Peyer's patch (tissue), 4 donors: ENCODE data around the gene KBTBD12. TPM values are rescaled to one million over a fixed set of nuclear protein-coding genes. Genes with fewer than 3 reads are reported as not detected.

Experiments used
- DNase-seq, 3 donors: peaks; one replicate each; pipeline ENCODE4 v3.0.0-alpha.2; 2017 to 2019
- H3K27ac ChIP-seq, 4 donors: fragments of 200-600 bp; sonication (generic); one replicate each; pipeline ENCODE4 v1.5.1; 2016 to 2019
- H3K27me3 ChIP-seq, 2 donors: fragments of 200-600 bp; sonication (generic); one replicate each; pipeline ENCODE4 v1.5.1; 2019
- H3K36me3 ChIP-seq, 3 donors: fragments of 200-600 bp; sonication (generic); one replicate each; pipeline ENCODE4 v1.5.1; 2016 to 2019
- H3K4me1 ChIP-seq, 4 donors: fragments of 200-600 bp; sonication (generic); one replicate each; pipeline ENCODE4 v1.5.1; 2016 to 2019
- H3K4me3 ChIP-seq, 4 donors: fragments of 200-600 bp; sonication (generic); 1 replicate in 3 of 4; 2 replicates in 1 of 4; pipeline ENCODE4 v1.5.1; 2016 to 2019; ENCODE audit warnings: mild to moderate bottlenecking in 1 of 4
- H3K9me3 ChIP-seq, 4 donors: fragments of 200-600 bp; sonication (generic); one replicate each; pipeline ENCODE4 v1.5.1; 2016 to 2019; ENCODE audit warnings: mild to moderate bottlenecking in 1 of 4
- CTCF ChIP-seq, 6 experiments: fragments of 450-650 bp in 4 of 6; fragments of 200-600 bp in 2 of 6; sonication (generic) in 1 of 6; IDR thresholded peaks; one replicate each; pipeline ENCODE4 v1.5.1; 2017 to 2019; ENCODE audit warnings: antibody characterized with exemption in 6 of 6, mild to moderate bottlenecking in 3 of 6, moderate library complexity in 1 of 6
- POLR2A ChIP-seq, 2 donors: fragments of 450-650 bp; IDR thresholded peaks; one replicate each; pipeline ENCODE4 v1.5.1; 2017; ENCODE audit warnings: antibody characterized with exemption in 2 of 2, mild to moderate bottlenecking in 2 of 2, moderate library complexity in 2 of 2
- small RNA-seq, 2 donors: library from RNA; depleted of rRNA; stranded (forward); fragments of <200 nt; gene quantifications; one replicate each; pipeline ENCODE3, GENCODE V24; 2016
- total RNA-seq, 4 donors: library from RNA; depleted of rRNA; stranded (reverse); fragments of >200 nt; gene quantifications; one replicate each; pipeline ENCODE4 v1.1.0, GENCODE V29; 2016

The KBTBD12 gene
- total RNA-seq, 4 donors from 2014 or later = 1.5 to 3.5 (median 2.8) TPM

- TF ChIP-seq POLR2A (IDR thresholded peaks at IDR 0.05) (no peak), CTCF (IDR thresholded peaks at IDR 0.05) (no peak)
- no peaks in the 10 kb centered on the region for H3K9me3 ChIP-seq
- no peak for DNase-seq
- H3K27ac ChIP-seq = no peak overlapping the region
- no peaks in the 10 kb centered on the region for H3K27me3 ChIP-seq
- H3K36me3 ChIP-seq = no peaks in the 10 kb centered on the region
- no peak overlapping the region for H3K4me3 ChIP-seq
- peaks cover 0 to 4% (median 0%) of the 10 kb centered on the region in 4 donors for H3K4me1 ChIP-seq
Observed at GRCh38 chr3:128014548-128014947, 99.5 kb downstream of the KBTBD12 start.

DNA sequence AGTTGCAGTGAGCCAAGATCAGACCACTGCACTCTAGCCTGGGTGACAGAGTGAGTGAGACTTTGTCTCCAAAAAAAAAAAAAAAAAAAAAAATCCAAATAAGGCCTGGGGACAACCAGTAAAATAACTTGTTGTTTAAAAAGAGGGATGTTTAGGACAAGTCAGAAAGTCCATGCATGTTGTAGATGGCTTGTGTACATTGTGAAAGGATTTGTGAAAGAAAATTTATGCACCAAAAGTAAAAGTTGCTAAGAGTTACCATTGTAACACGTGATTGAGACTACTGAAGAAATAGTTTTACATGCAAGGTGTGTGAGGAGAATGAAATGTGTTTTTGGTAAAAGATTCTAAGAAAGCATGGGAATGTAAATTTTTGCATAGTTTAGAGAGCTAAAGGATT lies 101.5 kb downstream of the KBTBD12 start:
- no peaks in the 10 kb centered on the region for H3K9me3 ChIP-seq
- H3K4me1 ChIP-seq = no peaks in the 10 kb centered on the region
- H3K4me3 ChIP-seq = no peak overlapping the region
- no peak for TF ChIP-seq CTCF (IDR thresholded peaks at IDR 0.05)
- no peak for TF ChIP-seq POLR2A (IDR thresholded peaks at IDR 0.05)
- no peak for DNase-seq
- no peak overlapping the region for H3K27ac ChIP-seq
- H3K27me3 ChIP-seq = no peaks in the 10 kb centered on the region
- H3K36me3 ChIP-seq = no peaks in the 10 kb centered on the region

- no peak for DNase-seq
- no peaks in the 10 kb centered on the region for H3K36me3 ChIP-seq
- H3K4me1 ChIP-seq = no peaks in the 10 kb centered on the region
- TF ChIP-seq POLR2A (IDR thresholded peaks at IDR 0.05) (no peak), CTCF (IDR thresholded peaks at IDR 0.05) (no peak)
- H3K27ac ChIP-seq = no peak overlapping the region
- no peaks in the 10 kb centered on the region for H3K9me3 ChIP-seq
- H3K27me3 ChIP-seq = no peaks in the 10 kb centered on the region
- no peak overlapping the region for H3K4me3 ChIP-seq
Observed at GRCh38 chr3:128021768-128022372, 106.8 kb downstream of the KBTBD12 start.

DNA sequence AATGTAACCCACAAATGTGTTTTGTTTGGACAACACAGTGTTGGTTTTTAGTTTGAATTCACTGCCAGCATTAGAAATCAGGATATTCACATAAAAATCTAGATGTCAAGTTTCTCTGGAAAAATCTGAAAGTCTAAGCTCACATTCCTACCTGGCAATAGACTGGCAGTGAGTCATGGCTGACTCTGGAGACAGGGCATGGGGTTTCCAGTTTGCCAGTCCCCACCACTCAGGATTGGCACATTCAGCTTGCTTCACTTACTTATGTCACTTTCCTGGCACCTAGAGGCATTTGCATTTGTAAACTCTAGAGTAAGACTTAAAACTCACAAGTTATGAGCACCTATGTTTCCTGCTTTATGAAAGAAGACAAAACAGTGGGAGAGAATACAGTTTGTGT lies 118.1 kb downstream of the KBTBD12 start:
- no peaks in the 10 kb centered on the region for H3K27me3 ChIP-seq
- no peak for DNase-seq
- no peaks in the 10 kb centered on the region for H3K9me3 ChIP-seq
- TF ChIP-seq CTCF (IDR thresholded peaks at IDR 0.05) (no peak), POLR2A (IDR thresholded peaks at IDR 0.05) (no peak)
- no peaks in the 10 kb centered on the region for H3K36me3 ChIP-seq
- H3K27ac ChIP-seq = no peak overlapping the region
- no peaks in the 10 kb centered on the region for H3K4me1 ChIP-seq
- H3K4me3 ChIP-seq = no peak overlapping the region

DNA sequence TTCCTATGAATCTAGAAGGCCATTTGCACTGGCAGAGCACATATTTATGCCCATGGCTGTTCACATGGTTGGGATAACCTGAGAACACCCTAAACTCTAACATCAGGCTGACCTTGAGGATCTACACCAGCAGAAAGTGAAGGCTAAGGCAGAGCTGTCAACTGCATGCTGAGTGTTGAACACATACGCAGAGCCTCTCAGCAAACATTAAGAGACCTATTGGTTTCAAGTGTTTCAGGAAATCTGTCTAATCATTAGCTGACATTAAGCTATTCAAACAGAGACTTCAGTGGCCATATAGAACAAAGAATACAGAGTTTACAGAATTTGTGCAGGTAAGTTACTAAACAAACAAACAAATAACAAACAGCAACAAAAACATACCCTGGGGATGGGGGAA lies 121.1 kb downstream of the KBTBD12 start:
- no peaks in the 10 kb centered on the region for H3K4me1 ChIP-seq
- no peaks in the 10 kb centered on the region for H3K27me3 ChIP-seq
- H3K9me3 ChIP-seq = no peaks in the 10 kb centered on the region
- H3K4me3 ChIP-seq = no peak overlapping the region
- H3K27ac ChIP-seq = no peak overlapping the region
- DNase-seq = no peak
- TF ChIP-seq POLR2A (IDR thresholded peaks at IDR 0.05) = no peak
- TF ChIP-seq CTCF (IDR thresholded peaks at IDR 0.05) = no peak
- H3K36me3 ChIP-seq = no peaks in the 10 kb centered on the region

Small RNAs within 50 kb of the gene (small RNA-seq; reads per million reads assigned to genes)
- 0 reads per million in 2 donors for gene RNA5SP139

Other genes starting within 250 kb of the KBTBD12 start
- 10 to 100 TPM; 38.5 to 80.0 (median 57.1) TPM for gene ABTB1, start 242.3 kb upstream of the KBTBD12 start, total RNA-seq
- gene MGLL, start 92.7 kb upstream of the KBTBD12 start, total RNA-seq = 100 to 1,000 TPM in 3 of 4 donors, 10 to 100 TPM in 1; 56.1 to 180 (median 143) TPM
- 100 to 1,000 TPM in 3 of 4 donors, 10 to 100 TPM in 1; 75.1 to 139 (median 124) TPM for gene SEC61A1, start 137.2 kb downstream of the KBTBD12 start, total RNA-seq
- 10 to 100 TPM in 3 of 4 donors, 1 to 10 TPM in 1; 8.9 to 22.3 (median 14.5) TPM for gene RUVBL1, start 208.6 kb downstream of the KBTBD12 start, total RNA-seq
- gene EEFSEC, start 238.2 kb downstream of the KBTBD12 start, total RNA-seq = 10 to 100 TPM; 11.7 to 50.3 (median 19.6) TPM